HG03139 (cell line): ENCODE results near the gene SLC6A2.

Experiments used
- ATAC-seq: cut with Tn5 transposase; IDR thresholded peaks from one replicate; pipeline ENCODE4 v1.9.1; 2021; ENCODE audit not compliant: unreplicated experiment

Gene SLC6A2

DNA sequence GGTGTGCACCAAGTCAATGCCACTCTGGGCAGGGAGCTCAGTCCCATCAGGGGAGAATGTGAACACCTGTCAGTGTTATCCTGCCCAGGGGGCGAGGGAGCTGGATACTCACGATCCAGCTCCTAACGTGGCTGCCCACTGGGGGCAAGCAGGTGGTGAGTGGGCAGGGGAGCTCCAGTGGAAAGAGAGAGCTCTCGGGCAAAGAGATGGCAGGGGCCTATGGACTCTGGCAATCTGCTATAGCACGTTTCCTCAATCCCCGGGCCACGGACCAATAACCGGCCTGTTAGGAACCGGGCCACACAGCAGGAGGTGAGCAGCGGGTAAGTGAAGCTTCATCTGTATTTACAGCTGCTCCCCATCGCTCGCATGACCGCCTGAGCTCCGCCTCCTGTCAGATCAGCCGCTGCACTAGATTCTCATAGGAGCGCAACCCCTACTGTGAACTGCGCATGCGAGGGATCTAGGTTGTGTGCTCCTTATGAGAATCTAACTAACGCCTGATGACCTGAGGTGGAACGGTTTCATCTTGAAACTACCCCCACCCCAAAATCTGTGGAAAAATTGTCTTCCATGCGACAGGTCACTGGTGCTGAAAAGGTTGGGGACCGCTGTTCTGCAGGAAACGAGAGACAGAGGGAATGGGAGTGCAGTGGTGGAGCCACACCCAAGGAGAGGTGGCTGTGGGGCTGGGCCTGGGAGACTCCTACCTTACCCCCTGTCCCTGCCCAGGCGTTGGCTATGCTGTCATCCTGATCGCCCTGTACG, 15.6 kb downstream of the SLC6A2 start:
- no peak for ATAC-seq

DNA sequence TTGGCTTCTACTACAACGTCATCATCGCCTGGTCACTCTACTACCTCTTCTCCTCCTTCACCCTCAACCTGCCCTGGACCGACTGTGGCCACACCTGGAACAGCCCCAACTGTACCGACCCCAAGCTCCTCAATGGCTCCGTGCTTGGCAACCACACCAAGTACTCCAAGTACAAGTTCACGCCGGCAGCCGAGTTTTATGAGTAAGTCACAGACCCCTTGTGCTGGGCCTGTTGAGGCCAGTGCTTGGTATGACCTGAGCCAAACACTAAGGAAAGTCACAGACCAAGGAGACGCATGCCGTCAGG, 16.1 kb downstream of the SLC6A2 start:
- no peak for ATAC-seq

DNA sequence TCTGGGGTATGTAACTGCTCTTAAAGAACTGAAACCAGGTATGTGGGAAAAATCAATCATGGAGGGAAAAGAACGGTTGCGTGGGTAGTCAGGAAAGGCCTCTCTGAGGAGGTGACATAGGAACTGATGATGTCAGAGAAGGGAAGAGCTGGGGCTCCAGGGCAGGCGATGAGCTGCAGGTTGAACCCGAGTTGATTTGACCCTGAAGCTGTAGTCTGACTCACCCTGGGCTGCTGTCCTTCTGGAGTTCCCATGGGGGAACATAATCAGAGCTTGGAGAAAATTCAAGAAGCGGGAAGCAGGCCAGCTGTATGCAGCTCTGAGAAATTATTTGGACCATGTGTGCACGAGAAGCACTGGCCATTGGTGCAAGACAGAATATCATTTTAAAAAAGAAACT, 16.7 kb downstream of the SLC6A2 start:
- ATAC-seq, result no peak

DNA sequence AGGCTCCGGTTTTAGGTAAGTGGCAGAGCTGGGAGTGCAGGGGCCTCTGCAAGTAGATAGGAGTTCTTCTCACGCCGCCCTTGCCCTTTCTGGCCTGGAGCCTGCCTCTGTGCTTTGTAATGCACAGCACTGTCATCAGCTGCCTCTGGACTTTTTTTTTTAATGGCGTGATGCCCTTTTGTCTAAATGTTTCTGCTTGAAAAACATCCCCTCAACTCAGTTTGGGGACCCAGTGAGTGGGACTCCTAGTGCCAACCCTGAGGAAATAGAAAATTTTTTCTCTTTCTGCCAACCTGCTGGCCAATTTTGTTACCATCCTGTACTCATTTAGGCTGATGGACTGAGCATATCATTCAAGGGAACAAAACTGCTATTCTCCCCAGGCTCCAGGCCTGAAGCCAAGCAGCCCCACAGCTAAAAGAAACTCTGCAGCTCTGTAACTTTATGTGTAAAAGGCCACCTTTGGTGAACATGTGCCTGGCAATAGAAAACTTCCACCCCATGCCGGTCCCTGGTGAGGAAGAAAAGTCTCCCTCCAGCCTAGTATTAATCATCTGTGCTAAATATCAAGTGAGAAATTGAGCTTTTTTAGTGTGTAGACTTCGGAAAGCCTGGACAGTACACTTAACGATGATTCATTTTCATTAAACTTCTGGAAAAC, 22.5 kb downstream of the SLC6A2 start:
- ATAC-seq, result no peak

DNA sequence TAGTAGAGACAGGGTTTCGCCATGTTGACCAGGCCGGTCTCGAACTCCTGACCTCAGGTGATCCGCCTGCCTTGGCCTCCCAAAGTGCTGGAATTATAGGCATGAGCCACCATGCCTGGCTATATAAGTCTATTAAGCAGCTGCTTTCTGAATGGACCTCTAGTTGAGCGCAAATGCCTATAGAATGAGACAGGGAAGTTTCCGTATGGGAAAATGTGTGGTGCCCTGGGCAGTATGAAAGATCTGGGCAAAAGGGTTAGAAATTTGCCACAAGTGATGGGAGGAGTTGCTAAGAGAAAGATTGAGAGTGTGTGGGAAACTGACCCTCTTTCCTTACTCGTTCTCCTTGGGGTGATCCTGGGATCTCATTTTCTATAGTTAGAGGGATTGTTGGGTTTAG, 26.3 kb downstream of the SLC6A2 start:
- no peak for ATAC-seq

DNA sequence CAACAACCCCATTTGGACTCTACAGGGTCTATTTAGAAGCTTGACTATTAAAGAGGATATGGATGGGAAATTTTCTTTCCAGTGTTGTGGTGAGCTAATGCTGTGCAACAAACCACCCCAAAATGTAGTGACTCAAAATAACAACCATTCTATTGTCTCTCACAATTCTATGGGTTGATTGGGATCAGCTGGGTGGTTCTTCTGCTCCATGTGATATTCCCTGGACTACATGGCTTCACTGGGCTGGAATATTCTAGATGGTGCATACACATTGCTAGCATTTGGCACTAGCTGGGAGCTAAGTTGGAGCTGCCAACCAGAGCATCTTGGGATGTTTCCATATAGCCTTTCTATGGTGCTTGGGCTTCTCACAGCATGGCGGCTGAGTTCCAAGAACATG, 30.2 kb downstream of the SLC6A2 start:
- no peak for ATAC-seq

DNA sequence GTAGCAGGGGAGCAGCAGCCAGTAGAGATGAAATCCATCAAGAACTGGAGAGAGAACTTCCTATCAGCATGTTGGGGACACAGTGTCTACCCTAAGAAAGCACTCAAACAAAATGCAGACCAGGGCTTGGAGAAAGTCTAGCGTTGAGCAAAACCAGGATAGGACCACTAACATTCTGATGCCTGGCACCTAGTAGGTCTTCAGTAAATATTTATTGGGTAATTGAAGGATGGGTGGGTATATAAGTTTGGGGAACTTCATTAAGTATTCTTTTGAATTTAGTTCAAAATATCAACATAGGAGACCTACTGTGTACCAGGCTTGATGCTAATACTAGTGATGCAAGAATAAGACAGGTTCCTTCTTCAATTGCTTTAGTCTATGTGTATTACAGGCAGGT, 30.9 kb downstream of the SLC6A2 start:
- no peak for ATAC-seq

DNA sequence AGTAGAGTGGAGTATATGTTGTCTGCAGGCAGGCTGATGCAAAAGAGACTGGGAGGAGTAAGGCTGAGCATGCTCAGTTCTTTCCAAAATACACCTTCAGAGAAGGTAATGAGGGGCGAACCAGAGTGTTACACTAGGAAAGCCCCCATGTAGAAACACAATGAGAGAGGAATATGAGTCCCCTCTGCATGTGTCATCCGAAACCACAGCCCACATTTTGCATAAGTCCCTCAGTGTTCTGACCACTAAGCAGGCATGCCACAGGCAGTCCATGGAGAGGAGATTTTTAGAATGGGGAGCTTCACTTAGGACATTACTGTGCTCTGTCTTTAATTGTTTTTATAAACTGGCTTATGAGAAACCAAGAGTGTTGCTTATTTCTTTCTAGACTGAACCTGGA, 32.0 kb downstream of the SLC6A2 start:
- ATAC-seq, result no peak

DNA sequence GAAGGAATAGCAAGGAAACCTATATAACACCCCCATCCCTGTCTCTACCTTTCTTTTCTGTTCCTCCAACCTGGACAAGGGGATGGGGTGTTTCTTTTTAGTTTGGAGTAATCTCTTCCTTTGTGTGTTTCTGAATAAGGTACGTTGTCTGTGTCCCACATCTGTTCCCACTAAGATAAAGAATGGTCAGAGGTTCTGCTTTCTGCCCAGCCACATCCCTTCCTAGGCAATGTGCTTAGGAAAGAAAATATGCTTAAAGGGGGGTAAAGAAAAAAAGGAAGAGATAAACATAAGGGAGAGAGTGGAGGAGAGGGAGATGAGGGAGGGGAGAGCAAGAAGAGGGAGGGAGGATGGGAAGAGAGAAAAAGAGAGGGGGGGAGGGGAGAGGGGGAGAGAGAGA, 35.1 kb downstream of the SLC6A2 start:
- ATAC-seq, result no peak

DNA sequence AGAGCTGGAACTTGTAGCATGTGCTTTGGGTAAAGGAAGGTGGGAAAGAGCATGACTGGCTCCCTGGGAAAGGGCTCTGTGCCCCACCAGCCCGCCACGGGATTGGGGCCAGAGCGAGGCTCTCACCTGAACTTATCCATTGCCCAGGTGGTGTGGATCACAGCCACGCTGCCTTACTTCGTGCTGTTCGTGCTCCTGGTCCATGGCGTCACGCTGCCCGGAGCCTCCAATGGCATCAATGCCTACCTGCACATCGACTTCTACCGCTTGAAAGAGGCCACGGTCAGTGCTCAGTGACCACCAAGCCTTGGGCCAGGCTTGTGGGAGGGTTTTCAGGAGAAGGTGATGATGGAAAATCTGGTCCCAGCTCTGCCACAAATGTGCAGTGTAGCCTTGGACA, 36.0 kb downstream of the SLC6A2 start:
- no peak for ATAC-seq

DNA sequence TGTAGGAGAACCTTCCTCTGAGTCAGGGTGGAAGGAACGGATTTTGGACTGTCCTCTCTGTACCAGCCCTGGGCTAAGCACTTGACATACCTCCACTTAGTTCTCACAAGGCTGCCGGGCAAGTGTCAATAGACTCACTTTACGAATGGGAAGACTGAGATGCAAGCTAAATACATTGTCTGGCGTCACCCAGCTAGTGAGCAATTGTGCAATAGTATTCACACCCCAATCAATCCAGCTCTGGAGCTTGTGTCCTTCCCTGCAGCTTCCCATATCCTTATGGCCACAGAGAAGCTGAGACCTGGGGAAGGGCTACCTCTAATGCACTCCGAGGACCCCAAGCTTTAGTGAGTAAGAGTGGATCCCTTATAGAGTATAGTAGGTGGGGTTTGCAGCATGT, 39.8 kb downstream of the SLC6A2 start:
- ATAC-seq, result no peak

DNA sequence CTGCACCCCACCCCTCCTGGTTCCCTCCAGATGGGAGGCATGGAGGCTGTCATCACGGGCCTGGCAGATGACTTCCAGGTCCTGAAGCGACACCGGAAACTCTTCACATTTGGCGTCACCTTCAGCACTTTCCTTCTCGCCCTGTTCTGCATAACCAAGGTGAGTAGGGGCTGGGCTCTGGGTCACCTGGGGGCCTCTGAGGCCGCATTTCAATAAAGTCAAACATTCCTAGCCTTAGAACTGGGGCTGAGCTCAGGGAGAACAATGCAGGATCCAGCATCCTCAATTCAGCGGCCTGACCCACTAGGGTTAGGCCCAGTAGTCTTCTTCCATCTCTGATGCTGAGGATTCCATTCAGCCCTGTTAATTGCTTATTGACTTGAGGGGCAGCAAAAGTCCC, 42.1 kb downstream of the SLC6A2 start:
- ATAC-seq, result no peak

DNA sequence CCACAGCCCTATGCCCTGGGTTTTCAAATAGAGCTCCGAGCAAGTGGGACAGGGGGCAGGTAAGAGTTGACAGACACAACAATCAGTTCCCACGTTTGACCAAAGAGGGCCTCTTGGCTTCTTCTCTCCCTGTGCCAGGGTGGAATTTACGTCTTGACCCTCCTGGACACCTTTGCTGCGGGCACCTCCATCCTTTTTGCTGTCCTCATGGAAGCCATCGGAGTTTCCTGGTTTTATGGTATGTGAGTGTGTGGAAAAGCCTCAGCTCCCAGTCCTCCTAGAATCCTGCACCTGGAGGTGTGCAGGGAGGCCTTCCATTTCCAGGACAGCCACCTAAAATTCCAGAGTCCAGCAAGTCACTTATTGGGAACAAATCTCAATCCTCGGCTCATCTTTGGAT, 42.5 kb downstream of the SLC6A2 start:
- no peak for ATAC-seq

DNA sequence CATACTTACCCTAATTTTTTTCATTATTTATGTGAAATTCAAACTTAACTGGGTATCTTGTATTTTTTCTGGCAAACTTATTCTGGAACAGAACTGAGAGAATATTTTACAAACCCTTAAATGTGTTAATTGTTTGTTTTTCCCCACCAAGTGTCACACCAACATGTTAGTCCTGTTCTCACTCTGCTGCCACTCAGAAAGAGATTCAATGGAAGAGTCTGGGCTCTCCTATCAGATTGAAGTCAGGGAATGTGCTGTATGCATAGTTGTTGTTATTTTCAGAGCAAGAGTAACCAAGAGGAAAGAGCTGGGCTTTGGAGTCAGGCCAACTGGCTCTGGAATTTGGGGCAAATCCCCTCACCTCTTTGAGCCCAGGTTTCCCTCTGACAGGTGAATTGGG, 43.2 kb downstream of the SLC6A2 start:
- no peak for ATAC-seq

DNA sequence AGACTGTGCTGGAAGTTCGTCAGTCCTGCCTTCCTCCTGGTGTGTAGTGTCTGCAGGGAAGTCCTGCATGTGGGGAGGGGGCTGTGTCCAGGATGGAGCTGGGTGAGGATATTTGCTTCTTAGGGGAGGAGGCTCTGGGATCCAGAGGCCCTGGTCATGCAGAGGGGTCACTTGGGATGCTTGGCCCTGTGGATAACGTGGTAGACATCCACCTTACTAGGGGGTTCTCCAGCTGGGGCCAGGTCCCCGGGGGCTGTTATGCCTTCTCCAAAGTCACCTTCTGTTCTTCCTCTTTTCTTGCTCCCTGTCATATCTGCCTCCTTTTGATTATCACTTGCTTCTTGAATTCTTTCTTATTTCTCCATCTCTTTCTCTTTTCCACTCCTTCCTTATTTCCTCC, 43.8 kb downstream of the SLC6A2 start:
- no peak for ATAC-seq

DNA sequence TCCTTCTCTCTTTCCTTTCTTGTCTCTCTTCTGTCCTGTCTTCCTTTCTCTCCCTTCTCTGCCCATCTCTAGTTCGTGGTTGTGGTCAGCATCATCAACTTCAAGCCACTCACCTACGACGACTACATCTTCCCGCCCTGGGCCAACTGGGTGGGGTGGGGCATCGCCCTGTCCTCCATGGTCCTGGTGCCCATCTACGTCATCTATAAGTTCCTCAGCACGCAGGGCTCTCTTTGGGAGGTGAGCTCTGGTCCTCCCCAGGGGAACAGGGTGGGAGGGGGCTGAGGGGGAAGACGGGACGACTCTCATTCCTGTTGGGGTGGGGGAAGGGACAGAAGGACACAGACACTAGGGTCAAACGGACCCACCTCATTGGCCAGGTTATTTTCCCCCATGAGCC, 44.3 kb downstream of the SLC6A2 start:
- no peak for ATAC-seq

DNA sequence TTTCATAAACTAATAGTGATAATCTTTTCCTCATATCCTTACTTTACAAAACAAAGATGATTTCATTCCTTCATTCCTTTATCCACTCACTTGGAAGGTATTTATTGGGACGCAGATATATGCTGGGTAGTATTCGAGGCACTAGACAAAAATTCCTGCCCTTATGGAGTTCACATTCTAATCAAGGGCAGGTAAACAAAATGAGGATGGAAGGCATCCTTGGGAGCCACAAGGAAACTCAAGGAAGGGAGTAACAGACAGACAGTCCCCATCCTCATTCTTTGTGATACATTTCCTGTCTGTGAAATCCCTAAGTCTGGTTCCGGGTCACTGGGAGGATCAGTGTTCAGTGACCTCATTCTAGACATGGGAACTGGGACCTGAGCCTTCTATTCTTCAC, 45.2 kb downstream of the SLC6A2 start:
- no peak for ATAC-seq

DNA sequence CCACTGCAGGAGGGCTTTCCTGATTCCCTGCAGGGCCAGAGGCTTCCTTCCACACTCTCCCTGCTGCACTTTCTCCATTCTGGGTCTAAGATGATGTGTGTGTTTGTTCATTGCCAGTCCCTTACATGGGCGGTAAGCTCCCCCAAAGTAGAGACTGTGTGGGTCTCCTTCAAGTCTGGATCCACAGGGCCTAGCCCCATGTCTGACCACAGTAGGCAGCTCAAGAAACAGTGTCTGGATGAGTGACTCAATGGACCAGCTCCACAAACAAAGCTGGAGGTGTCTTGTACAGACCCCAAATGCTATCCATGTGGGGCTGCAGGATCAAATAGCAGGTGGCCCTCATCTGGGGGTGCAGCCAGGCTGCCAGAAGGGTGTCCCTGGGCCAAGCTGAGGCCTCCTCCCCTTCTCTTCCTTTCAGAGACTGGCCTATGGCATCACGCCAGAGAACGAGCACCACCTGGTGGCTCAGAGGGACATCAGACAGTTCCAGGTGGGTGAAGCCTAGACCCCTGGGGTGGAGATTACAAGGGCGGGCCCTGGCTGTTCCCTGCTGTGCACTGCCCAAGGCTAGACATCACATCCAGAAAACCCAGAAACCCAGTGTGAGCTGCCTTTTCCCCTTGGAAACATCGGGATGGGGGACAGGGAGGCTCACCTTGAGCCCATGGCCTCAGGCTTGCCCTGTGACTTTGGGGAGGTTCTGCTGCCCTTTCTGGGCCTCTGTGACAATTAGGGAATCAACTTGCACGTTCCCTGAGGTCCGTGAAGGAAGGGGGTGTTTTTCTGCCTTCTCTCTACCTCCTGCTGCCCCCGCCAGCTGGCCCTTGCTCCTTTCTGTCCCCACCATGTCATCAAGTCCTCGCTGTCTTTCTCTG, 45.9 kb downstream of the SLC6A2 start:
- ATAC-seq, result no peak

DNA sequence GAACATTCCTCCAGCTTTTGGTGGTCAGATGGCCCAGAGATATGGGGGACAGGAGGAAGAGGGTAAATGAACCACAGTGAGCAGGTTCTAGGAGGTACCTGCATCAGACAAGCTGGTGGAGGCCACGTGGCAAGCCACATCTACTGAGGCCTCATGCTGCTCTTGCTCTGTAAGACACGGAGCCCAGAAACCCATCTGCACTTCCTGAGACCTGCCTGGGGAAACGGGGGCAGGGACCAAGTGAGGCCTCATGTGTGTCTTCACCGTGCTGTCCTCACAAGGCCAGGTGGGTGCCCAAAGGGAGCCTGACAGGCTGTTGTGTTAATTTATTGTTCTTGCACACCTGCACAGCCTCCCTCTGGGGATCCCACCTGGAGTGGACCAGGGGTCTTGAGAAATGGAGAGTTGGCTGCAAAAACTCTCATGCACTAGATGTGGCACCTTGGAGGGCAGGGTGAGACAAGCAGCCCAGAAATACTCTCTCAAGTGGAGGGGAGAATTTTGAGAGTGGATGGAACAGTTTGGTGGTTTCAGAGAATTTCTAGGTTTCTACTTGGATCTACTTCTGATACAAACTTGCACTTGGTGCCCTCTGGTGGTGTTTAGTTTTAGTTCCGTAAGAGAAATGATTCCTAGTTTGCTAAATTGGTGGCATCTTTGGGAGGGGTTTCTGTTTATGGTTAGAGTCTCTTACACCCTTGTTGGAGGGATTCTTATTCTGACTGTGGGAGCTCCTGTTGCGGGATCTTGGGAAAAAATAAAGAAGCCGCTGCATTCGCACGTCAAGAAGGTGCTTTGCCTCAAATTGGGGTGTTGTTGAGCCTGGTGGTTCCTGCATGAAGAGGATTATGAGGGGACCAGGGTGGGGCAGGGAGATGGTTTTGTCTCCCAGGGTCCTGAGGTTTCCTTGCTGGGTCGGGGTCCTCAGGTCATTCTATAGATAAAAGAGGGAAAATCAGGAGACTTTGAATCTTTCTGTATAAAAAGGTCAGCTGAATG, 47.5 kb downstream of the SLC6A2 start:
- ATAC-seq, result no peak

DNA sequence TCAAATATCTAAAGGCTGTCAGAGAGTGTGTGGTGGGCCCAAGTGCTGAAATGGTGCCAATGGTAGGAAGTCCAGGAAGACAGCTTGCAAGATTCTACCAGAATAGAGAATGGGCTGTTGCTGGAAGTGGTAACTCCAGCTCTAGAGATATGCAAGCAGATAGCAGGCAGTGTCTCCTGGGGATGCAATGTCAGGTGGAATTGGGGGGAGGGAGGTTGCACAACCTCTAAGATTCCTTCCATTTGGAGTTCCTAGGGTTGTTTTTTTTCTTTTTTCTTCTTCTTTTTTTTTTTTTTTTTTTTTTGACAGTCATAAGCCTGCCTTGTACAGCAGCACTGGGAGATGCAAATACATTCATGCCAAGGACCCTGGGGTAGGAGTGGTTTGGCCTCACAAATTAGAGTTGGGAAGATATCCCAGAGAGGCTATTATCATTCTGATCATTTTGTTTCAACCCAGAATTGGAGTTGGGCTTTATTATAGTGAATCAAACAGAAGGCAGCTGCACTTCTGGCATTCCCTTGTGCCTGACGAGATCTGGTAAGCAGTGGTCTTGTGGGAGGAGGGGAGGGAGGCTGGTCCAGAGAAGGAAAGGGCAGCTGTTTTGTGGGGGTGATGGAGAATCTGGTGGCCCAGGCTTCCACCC, 51.1 kb downstream of the SLC6A2 start:
- no peak for ATAC-seq
